Limb (tissue), 2 donors: ENCODE results near the gene MXD3.
"Not testable (repeated sequence)": the region's sequence is repeated elsewhere in the genome, so short reads cannot be mapped to it uniquely, and the experiment has no call there.

ENCODE experiments used
- DNase-seq, 2 donors: peaks; one replicate each; pipeline ENCODE4 v3.0.0-alpha.2; 2016; ENCODE audit errors: extremely low spot score in 2 of 2

The MXD3 gene

DNA sequence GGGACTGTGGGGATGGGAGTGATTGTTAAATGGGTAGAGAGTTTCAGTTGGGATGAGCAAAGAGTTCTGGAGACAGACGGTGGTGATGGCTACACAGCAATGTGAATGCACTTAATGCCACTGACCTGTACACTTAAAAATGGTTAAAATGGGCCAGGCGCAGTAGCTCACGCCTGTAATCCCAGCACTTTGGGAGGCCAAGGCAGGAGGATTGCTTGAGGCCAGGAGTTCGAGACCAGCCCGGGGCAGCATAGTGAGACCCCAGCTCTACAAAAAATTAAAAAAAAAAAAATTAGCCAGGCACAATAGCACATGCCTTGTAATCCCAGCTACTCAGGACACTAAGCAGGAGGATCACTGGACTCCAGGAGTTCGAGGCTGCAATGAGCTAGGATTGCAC, 32.1 kb upstream of the MXD3 start:
- DNase-seq = no peak

DNA sequence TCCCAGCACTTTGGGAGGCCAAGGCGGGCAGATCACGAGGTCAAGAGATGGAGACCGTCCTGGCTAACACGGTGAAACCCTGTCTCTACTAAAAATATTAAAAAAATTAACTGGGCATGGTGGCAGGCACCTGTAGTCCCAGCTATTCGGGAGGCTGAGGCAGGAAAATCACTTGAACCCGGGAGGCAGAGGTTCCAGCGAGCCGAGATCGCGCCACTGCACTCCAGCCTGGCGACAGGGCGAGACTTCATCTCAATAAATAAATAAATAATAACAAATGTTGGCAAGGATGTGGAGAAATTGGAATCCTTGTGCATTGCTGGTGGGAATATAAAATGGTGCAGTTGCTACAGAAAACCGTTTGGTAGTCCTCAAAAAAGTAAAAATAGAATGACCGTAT, 31.3 kb upstream of the MXD3 start:
- not testable (repeated sequence) for DNase-seq

DNA sequence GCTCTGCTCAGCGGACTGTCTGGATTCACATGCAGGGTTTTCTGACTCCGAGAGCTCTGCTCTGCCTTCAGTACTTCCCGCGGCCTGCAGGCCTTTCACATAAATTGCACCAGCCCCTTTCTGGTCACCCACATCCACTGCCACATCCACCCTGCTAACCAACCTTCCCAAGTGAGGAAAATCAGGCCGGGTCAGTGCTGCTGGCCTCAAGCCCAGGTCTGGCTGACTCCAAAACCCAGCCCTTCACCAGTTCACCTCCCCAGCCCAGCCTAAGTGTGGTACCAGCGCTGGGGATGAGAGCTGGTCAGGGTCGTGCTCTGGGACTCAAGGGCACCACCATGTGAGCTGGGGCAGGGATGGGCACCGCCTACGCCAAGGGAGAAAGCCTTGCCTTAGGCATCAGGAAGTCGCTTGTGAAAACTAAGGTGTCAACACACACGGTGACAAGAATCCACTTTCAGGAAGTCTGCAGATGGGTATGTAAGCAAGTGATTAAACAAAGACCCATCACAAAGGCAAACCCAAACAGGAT, 27.5 kb upstream of the MXD3 start:
- DNase-seq = no peak

DNA sequence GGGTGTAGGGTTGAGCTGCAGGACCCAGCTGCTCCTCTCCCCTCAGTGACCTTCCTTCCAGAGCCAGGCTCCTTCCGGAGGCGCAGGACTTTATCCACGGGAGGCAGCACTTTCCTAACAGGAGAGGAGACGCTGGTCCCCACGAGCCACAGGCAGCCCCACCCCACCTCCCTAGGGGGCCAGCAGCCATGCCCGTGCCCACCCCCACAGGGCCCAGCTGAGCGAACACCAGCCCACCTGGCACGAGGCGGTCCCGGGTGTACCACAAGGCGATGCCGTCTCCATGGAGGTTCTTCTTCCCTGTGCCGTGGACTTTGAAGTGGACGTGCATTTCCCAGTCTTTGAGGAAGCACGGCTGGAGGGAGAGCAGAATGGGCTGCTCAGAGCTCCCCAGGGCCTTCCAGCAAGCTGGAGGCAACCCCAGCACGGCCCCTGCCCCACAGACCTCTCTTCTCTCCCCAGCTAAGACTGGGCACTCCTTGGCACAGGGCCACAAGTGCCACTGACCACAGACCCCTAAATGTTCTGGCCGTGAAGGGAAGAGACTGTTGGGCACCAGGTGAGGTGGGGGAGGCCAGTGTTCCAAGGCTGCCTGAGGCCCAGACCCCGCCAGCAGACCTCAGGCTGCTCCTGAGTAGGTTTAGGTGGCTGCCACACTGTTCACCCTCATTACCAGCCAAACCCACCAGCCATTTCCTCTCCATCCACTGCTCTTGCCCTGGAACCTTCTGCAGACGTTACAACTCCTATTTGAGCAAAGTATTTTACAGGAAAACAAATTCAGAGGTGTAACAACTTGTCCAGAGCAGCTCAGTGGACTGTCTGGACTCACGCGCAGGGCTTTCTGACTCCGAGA, 26.8 kb upstream of the MXD3 start:
- no peak for DNase-seq

DNA sequence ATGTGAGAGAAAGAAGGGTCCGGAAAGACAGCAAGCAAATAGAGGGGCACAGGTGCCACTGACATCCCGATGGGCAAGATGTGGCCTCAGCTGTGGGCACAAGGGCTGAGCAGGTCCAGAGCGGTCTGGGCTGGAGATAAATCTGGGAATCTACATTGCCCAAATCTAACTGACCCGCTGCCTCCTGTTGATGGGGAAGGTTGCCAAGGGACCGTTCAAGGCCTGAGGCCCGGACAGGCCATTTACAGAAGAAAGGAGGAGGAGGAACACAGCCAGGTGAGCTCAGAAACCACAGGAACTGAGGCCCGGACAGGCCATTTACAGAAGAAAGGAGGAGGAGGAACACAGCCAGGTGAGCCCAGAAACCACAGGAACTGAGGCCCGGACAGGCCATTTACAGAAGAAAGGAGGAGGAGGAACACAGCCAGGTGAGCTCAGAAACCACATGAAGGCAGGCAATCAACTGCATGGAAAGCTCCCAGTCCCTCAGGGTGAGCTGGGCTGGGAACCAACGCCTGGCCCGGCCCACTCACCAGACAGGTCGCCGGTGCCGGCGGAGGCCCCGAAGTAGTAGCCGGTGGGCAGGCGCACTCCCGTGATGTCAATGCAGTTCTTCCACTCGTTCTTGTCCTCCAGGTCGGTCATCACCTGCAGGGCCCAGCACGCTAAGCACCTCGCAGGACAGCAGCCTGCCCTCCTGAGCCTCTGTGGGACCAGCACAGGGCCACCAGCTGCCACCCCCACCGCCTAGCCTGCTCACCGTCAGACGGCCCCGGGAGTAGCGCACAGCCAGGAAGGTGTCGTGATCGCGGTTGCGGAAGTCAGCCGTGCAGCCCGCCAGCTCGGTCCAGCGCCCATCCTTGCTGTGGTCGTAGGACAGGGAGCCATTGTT, 25.2 kb upstream of the MXD3 start:
- DNase-seq = no peak

DNA sequence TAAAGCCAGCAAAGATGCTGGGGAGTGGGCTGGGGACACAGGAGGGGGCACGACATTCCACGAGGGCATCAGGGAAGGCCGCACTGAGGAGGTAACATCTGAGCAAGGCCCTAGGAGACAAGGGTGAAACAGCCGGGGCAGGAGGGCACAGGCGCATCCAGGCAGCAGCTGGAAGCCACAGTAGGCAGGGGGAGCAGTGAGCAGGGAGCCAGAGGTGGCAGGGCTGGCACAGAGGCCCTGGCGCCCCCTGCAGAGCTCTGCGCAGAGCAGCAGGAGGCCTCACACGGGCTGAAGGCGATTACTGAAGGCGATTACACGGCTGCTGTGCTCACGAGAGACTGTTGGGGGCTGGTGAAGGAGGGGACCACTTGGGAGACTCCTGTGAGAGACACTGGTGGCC, 24.4 kb upstream of the MXD3 start:
- no peak for DNase-seq

DNA sequence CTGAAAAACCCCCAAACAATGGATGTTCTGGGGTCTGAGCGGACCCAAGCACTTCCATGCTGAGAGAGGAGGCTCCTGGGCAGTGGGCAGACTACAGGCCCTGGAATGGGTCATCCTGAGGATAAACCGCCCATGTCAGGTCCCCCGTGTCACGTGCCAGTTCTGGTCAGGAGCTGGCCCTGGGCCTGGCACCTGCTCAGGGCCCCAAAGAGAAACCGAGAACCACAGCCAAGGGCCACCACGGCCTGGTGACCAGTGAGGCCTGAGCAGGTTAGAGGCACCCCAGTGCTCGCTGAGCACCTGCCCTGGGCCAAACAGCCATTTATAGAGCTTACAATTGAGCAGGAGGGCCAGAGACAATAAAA, 24.0 kb upstream of the MXD3 start:
- no peak for DNase-seq

DNA sequence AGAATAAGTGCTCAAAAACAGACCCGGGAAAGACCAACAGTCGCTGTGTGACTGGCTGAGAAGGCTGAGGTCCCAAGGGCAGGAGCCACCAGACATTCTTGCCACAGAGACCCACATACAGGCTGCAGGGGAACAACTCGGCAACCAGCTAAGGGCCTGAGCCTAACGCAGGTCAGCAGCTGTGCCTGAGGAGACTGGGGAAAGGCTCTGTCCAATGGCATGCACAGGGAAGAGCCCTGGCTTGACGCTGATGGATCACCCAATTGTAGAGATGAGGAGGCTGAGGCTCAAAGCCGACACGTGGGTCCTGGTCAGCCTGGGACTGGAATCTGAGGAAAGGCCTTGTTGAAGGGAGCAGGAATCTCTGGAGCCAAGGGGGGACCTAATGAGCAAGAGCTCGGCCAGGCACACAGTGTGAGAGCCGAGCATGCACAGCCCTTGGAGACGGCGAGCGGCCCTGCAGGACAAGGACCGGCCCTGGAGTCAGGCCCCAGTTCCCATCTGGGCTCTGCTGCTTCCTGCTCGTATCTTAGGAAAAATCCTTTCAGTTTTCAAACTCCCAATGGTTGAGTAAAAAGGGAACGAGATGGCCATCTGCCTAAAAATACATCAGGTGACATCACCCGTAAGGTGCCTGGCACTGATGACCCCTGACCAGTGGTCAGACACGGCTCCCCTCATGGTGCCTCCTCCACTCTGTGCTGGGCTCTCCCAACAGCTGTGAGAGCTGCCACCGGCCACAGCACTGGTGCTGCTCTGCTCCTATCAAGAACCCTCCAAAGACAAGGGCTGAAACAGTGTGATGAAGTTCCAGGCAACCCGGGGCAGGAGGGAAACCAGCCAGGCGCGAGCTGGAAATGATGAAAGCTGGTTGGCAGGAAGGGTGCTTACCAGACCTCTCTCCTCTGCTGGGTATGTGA, 23.3 kb upstream of the MXD3 start:
- DNase-seq = no peak

DNA sequence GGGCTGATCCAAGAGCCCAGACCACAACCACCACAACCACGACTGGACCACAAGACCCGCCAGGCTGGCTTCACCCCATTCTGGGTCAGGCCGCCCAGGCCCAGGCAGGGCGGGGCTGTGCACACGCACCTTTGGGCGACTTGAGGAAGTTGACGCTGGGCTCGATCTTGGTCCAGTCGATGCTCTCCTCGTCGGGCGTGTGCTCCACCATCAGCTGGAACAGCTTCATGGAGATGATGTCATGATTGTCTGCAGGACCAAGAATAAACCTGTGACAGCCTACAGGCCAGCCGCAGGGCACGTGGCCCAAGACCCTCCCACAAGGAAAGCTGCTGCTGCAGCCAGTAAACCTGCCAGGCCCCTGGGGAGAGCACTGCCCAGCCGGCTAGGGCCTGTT, 22.5 kb upstream of the MXD3 start:
- DNase-seq = no peak

DNA sequence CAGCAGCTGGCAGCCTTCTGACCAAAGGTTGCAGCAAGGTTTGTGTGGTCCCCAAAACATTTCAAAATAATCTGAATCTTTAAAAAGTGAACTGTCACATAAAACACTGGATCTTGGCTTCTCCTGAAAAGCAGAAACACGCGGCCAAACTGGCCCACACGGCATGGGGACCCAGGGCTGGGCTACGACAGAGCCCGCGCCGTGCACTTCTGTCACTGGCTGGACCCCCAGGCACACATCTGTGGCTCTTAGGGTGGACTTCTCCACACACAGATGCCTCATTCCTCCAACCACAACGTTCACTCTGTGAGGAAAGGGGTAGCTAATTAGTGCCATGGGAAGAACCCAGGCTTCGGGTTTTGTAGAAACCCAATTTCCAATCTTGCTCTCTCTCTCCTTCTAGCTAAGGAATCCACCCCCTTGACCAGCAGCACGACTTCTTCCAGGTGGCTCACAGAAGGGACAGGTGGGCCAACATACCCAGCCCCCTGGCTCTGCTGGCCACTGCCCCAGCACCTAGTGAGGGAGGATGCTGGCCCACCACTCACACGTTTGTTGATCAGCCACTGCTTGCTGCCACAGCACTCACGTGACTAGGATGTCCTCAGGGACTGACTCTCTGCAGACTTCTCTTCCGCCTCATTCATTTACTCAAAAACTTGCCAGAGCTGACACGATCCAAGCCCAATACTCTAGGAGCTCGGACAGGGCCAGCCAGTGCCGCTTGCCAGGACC, 21.9 kb upstream of the MXD3 start:
- no peak for DNase-seq

DNA sequence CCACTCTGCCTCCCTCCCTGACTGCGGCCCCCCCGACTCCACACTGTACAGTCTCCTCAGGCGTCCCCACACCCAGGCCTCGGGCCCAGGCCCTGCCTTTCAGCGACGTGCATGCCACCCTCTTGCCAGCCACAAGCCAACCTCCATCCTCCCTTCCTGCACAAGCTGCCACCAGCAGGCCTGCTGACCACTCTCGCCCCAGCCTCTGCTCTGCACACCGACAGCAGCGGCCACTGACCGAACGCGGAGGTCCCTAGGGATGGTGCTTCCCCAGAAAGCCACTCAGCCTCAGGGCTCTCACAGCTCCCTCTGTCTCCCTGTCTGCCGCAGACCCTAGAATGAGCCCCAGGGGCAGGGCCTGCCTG, 21.2 kb upstream of the MXD3 start:
- DNase-seq = no peak

DNA sequence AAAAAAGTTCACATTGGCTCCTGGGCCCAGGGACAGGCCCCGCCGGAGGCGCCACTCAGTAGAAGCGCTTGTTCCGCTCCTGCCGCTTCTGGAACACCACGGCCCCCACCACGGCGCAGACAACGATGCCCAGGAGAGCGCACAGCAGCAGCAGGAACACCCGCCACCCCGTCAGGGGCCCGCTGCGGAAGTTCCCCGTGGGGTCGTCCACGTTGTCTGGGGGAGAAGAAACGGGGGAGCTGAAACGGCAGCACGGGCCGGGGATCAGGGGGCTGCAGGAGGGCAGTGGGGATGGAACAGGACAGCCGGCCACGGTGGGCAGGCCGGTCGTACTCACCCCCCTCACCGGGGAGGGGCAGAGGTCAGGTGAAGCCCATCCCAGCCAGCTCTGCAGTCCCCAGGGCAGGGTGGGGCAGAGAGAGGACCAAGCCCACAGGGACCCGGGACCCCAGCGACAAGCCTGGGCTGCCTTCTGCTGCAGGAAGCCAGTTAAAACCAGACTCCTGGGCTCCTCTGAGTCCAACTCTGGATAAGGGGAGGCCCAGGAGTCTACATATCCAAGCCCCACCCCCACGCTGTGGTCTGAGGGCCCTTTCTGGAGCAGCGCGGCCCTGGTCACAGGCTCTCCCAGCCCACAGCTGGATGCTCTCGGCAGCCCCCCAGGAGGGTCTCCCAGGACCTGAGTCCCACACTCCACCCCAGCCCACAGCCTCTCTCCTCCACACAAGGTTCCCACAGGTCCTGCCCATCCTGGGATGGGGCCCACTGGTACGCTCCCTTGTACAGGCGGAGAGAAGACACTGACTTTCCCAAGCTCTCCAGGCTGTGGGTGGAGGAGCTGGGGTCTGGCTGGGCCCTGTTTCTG, 20.6 kb upstream of the MXD3 start:
- DNase-seq = no peak

DNA sequence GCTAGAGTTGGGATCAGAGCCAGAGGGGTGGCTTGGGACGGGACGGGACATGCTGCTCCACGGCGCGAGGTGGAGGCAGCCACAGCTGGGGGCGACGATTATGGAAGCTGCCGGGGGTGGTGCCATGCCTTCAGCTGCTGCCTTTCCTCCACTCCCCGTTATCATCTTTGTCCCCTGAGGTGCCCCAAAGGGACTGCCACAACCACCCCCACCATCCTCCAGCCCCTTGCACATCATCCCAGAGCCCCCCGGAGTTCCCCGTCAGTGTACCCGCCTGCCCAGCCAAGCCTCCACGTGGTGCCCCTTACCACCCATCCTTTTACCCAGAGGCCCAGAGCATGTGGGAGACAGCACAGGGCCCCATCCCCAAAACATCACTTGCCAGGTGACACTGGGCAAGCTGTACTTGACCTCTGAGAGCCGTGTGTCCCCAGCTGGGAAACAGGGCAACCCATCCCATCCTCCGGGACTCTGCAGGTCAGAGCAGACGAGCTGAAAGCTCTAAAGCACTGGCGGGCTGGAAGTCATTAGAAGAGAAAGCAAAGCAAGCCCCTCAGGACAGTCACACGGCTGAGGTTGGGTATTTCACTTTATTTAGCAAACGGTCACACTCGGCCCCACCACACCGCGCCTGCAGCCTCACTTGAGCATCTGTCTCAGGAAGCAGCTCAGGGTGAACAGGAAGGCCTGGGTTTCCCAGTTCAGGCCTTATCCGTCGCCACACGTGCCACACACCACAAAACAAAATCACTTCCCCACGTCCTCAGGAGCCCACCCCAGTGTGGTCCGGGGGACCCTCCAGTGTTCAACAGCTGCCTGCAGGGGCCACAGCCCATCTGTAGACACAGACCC, 19.5 kb upstream of the MXD3 start:
- DNase-seq = no peak

DNA sequence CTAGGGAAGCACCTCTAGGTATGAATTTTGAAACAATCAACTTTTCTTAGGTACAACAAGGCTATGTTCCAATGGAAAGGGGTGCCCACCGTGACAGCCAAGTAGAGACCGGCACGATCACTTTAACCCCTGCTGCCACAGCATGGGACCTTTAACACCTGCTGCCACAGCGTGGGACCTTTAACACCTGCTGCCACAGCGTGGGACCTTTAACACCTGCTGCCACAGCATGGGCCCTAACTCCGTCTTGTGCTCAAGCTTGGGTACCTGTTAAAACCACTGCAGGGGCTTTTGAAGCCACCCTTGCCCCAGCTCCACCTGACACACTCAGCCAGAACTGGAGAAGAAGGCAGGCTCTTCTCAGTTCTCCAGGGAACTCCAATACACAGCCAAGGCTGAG, 18.2 kb upstream of the MXD3 start:
- DNase-seq = no peak

DNA sequence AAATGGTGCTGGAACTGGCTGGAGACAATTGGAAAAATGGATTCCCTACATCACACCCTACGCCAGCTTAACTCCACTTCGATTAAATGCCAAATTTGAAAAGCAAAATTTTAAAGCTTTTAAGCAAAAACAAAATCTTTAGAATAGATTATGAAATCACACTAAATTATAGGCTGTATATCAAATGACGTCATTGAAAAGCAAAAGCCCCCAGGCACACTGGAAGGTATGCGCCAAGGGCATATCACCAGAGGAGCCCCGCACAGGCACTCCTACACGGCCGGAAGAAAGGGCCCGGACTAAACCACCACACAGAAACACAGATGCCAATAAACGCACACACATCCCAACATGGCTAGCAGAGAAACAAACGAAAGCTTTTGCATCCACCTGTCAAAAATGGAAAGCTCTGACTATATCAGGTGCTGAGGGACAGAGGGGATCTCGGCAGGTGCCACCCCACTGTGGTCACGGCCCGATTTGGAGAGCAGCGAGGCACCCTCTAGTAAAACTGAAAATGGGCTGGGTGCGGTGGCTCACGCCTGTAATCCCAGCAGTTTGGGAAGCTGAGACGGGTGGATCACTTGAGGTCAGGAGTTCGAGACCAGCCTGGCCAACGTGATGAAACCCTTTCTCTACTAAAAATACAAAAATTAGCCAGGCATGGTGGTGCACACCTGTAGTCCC, 17.0 kb upstream of the MXD3 start:
- DNase-seq = no peak

DNA sequence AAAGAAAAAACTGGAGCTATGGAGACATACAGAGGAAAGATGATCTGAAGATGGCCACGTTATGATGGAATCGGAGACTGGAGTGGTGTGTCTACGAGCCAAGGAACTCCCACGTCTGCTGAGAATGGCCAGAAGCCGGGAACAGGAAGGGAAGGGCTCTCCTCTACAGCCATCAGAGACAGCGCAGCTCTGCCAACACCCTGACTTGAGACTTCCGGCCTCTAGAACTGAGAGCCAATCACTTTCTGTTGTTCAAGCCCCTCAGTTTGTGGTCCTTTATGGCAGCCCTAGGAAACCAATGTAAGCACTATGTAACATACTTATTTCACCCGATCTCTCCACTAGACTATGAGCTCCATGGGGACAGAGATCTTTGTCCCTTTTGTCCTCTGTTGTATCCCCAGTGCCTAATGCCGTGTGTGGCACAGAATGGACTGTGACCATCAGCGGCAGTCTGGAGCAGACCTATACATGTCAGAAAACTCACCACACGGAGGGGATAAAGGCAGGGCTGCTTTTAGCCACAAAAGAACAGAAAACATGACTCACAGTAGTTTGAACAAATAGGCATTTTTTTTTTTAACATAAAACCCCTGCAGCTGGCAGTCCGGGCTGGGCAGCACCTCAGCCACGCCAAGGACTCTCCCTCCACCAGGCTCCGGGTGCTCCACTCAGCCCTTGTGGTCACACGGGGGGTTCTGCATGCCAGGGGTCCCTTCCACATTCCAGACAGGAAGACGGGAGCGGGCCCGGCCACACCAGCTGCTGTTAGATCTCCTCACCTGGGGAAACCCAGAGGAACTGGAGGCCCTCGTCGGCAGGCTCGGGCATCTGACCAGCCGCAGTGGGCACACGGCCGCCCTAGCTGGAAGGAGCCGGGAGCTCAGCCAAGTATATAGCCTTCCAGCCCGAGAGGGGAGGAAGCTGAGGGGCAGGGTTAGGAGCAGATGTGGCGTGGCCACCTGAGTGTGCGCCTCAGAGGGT, 16.1 kb upstream of the MXD3 start:
- no peak for DNase-seq

DNA sequence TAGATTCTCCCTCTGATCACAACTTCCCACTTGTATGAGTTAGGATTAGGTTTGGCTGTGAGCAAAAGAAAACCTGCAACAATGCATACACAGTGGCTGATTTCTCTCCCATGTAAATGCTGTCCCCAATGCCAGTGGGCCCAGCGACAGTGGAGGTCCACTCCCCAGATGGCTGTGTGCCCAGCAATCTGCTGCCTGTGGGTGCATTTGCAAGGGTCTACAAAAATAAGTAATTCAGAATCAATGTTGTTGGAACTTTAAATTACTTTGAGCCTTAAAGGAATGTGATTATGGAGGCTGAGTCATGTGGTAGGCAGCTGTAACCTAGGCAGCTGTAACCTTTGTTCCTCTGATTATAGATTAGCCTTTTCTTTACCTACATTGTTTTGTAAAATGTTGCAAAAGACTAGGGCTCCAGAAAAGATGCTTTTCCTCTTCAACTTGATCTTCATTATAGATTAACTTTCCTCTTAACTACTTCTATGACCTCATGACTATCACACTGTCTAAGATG, 14.2 kb upstream of the MXD3 start:
- no peak for DNase-seq
